Endothelial cell of umbilical vein (primary cell): Measurements from ENCODE around the gene CTDP1. TPM values are rescaled to one million over a fixed set of nuclear protein-coding genes. Genes with fewer than 3 reads are reported as not detected.

ENCODE experiments used
- BruUV-seq: library from RNA; stranded (reverse); fragments of 400-500 nt; replicated peaks from 2 replicates; lab custom pipeline; 2021; lab: Mats Ljungman, UMichigan
- CTCF ChIA-PET: fragments of 300-600, 350-600 bp; sonication (Branson Sonifier 250); formaldehyde crosslinking; loops from one replicate; lab custom pipeline; 2021; ENCODE audit warnings: antibody characterized with exemption, inconsistent platforms; lab: Charles Lee
- POLR2A ChIA-PET: fragments of 300-600, 350-600 bp; sonication (Branson Sonifier 250); formaldehyde crosslinking; loops from one replicate; lab custom pipeline; 2021; ENCODE audit warnings: antibody characterized with exemption, inconsistent platforms; lab: Charles Lee
- DNase-seq: peaks from one replicate; pipeline ENCODE4 v3.0.0-alpha.2; 2011; ENCODE audit warnings: low read depth, low spot score
- FAIRE-seq: peaks from 2 replicates; lab custom pipeline; 2011; peaks lifted over from hg19 to GRCh38; lab: Jason Lieb, UNC
- H2AFZ ChIP-seq: 2 replicates; pipeline ENCODE4 v1.6.0; 2012; ENCODE audit warnings: low read depth, low read length, control low read depth, inconsistent platforms
- H3K27ac ChIP-seq: 2 replicates; pipeline ENCODE4 v1.5.1; 2011; ENCODE audit warnings: low read depth, mild to moderate bottlenecking, control low read depth, low read length, moderate library complexity; ENCODE audit not compliant: insufficient read depth
- H3K27me3 ChIP-seq, 2 experiments: 2 replicates each; pipeline versions ENCODE4 v1.6.0 to v1.6.1; 2011; ENCODE audit warnings: low read length in 2 of 2, mixed read lengths in 1 of 2; ENCODE audit not compliant: control insufficient read depth in 2 of 2, insufficient read depth in 2 of 2
- H3K36me3 ChIP-seq, 2 experiments: 2 replicates in 1 of 2; 3 replicates in 1 of 2; pipeline ENCODE4 v1.5.1; 2011; ENCODE audit warnings: low read length in 2 of 2, mild to moderate bottlenecking in 1 of 2, moderate library complexity in 1 of 2; ENCODE audit not compliant: control insufficient read depth in 2 of 2, insufficient read depth in 2 of 2; ENCODE audit errors: extremely low read depth in 1 of 2
- H3K4me1 ChIP-seq: 3 replicates; pipeline ENCODE4 v1.5.1; 2011; ENCODE audit warnings: mild to moderate bottlenecking, low read length; ENCODE audit not compliant: control insufficient read depth, insufficient read depth; ENCODE audit errors: extremely low read depth
- H3K4me2 ChIP-seq: 2 replicates; pipeline ENCODE4 v1.6.1; 2011; ENCODE audit warnings: low read length, control low read depth, mixed read lengths; ENCODE audit not compliant: insufficient read depth
- H3K4me3 ChIP-seq, 3 experiments: fragments of 200-600 bp in 1 of 3; sonication (generic), shearing (Covaris generic) in 1 of 3; replicated peaks in 1 of 3; 2 replicates each; pipeline ENCODE4 v1.5.1; 2011 to 2016; ENCODE audit warnings: control low read depth in 3 of 3, low read length in 3 of 3, mild to moderate bottlenecking in 2 of 3, inconsistent platforms in 1 of 3, low read depth in 1 of 3, moderate library complexity in 1 of 3; ENCODE audit not compliant: insufficient read depth in 1 of 3
- H3K79me2 ChIP-seq: 2 replicates; pipeline ENCODE4 v1.6.0; 2012; ENCODE audit warnings: low read length, inconsistent platforms; ENCODE audit not compliant: control insufficient read depth, insufficient read depth
- H3K9ac ChIP-seq: replicated peaks from 2 replicates; pipeline ENCODE3; 2011; ENCODE audit warnings: low read length, control low read depth; ENCODE audit not compliant: insufficient read depth; ENCODE audit errors: extremely low read depth
- H3K9me1 ChIP-seq: replicated peaks from 3 replicates; pipeline ENCODE4 v1.6.0; 2011; ENCODE audit warnings: mild to moderate bottlenecking, low read length; ENCODE audit not compliant: control insufficient read depth, insufficient read depth; ENCODE audit errors: extremely low read depth
- H3K9me3 ChIP-seq: replicated peaks from 2 replicates; pipeline ENCODE4 v1.5.1; 2012; ENCODE audit warnings: low read length, inconsistent platforms; ENCODE audit not compliant: control insufficient read depth, insufficient read depth
- H4K20me1 ChIP-seq: replicated peaks from 2 replicates; pipeline ENCODE3; 2011; ENCODE audit warnings: mild to moderate bottlenecking, low read length; ENCODE audit not compliant: control insufficient read depth, insufficient read depth; ENCODE audit errors: extremely low read depth
- GATA2 ChIP-seq: IDR thresholded peaks from 2 replicates; pipeline ENCODE4 v1.7.0; 2011; ENCODE audit warnings: low read depth, mild to moderate bottlenecking, moderate library complexity, mixed read lengths, low read length; ENCODE audit not compliant: insufficient read length, insufficient read depth
- JUN ChIP-seq: IDR thresholded peaks from 2 replicates; pipeline ENCODE4 v1.6.1; 2011; ENCODE audit warnings: borderline replicate concordance, low read depth; ENCODE audit not compliant: insufficient read length, insufficient read depth
- MYC ChIP-seq: IDR thresholded peaks from one replicate; pipeline ENCODE4 v1.6.1; 2011; ENCODE audit warnings: mild to moderate bottlenecking, low read depth, low read length
- POLR2A ChIP-seq: IDR thresholded peaks from 2 replicates; pipeline ENCODE4 v1.6.1; 2012; ENCODE audit warnings: low read depth, mild to moderate bottlenecking, control low read depth, low read length
- dilution Hi-C: fragments of 300-500 bp; cut with MboI; formaldehyde crosslinking; loops from one replicate; pipeline ENCODE4 v1.15.0; 2019; ENCODE audit warnings: low sequenced_read_pairs; ENCODE audit not compliant: extremely low pct_ligation_motif_present
- intact Hi-C: fragments of 100-400 bp; cut with micrococcal nuclease; formaldehyde crosslinking; loops from one replicate; pipeline ENCODE4 v1.10.0; 2022
- polyA plus RNA-seq, 4 experiments: library from polyadenylated mRNA; depleted of rRNA in 3 of 4; stranded (reverse) in 3 of 4; unstranded in 1 of 4; fragments of >200 nt; gene quantifications; 2 replicates each; pipeline versions ENCODE4 v1.2.1 to v1.2.3, GENCODE V29; 2011 to 2012; ENCODE audit warnings: missing spikeins in 1 of 4
- total RNA-seq: library from RNA; stranded (reverse); gene quantifications from 2 replicates; pipeline ENCODE4 v1.2.3, GENCODE V29; 2021
- TF ChIP-seq, protein P1 (sequence below), 2 donors: IDR thresholded peaks; 1 replicate in 1 of 2; 2 replicates in 1 of 2; pipeline ENCODE4 v1.5.1; 2011; ENCODE audit warnings: low read length in 2 of 2, mild to moderate bottlenecking in 2 of 2, moderate library complexity in 2 of 2, control low read depth in 1 of 2, inconsistent platforms in 1 of 2, low read depth in 1 of 2; ENCODE audit not compliant: insufficient read depth in 1 of 2; ENCODE audit errors: extremely low read depth in 1 of 2
- TF ChIP-seq, protein P2 (sequence below): IDR thresholded peaks from 2 replicates; pipeline ENCODE4 v1.6.1; 2011; ENCODE audit not compliant: insufficient read depth, insufficient read length

The CTDP1 gene
- total and polyA plus RNA-seq, 2 donors (not counting 3 experiments of a cell fraction or from before 2014, with no cell fraction given), result 15.3 to 27.6 TPM

DNA sequence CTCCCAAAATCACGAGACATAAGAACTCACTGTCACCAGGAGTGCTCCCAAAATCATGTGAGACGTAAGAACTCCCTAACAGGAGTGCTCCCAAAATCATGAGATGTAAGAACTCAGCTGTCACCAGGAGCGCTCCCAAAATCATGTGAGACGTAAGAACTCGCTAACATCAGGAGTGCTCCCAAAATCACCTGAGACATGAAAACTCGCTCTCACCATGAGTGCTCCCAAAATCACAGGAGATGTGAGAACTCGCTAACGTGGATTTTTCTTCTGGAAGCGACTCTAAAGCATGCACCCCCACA is 53.1 kb downstream of the CTDP1 start:
- Histone ChIP-seq H4K20me1 (no peaks in the 10 kb centered on the region), H3K4me1 (no peaks in the 10 kb centered on the region), H3K9me1 (no peaks in the 10 kb centered on the region), H2AFZ (no peak overlapping the region), H3K79me2 (no peaks in the 10 kb centered on the region), H3K9me3 (no peaks in the 10 kb centered on the region), H3K4me3 (no peak overlapping the region), H3K27me3 (no peaks in the 10 kb centered on the region), H3K9ac (no peak overlapping the region), H3K4me2 (no peak overlapping the region), H3K27ac (no peak overlapping the region), H3K36me3 (peaks cover 5 to 27% of the 10 kb centered on the region in 2 experiments)
- no TSS peak for BruUV-seq
- intact Hi-C loops, result no loop called here
- dilution Hi-C loops, result no loop called here
- ChIA-PET CTCF (no interaction called here), POLR2A (no interaction called here)
- TF ChIP-seq JUN, result no peak
- TF ChIP-seq, protein P1, sequence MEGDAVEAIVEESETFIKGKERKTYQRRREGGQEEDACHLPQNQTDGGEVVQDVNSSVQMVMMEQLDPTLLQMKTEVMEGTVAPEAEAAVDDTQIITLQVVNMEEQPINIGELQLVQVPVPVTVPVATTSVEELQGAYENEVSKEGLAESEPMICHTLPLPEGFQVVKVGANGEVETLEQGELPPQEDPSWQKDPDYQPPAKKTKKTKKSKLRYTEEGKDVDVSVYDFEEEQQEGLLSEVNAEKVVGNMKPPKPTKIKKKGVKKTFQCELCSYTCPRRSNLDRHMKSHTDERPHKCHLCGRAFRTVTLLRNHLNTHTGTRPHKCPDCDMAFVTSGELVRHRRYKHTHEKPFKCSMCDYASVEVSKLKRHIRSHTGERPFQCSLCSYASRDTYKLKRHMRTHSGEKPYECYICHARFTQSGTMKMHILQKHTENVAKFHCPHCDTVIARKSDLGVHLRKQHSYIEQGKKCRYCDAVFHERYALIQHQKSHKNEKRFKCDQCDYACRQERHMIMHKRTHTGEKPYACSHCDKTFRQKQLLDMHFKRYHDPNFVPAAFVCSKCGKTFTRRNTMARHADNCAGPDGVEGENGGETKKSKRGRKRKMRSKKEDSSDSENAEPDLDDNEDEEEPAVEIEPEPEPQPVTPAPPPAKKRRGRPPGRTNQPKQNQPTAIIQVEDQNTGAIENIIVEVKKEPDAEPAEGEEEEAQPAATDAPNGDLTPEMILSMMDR (IDR thresholded peaks at IDR 0.05; ENCODE audit: extremely low read depth in 1 of 2, insufficient read depth in 1 of 2, low read depth in 1 of 2, low read length in 2 of 2), result no peak
- TF ChIP-seq GATA2, result no peak
- TF ChIP-seq, protein P2, sequence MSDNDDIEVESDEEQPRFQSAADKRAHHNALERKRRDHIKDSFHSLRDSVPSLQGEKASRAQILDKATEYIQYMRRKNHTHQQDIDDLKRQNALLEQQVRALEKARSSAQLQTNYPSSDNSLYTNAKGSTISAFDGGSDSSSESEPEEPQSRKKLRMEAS, result no peak
- TF ChIP-seq MYC, result no peak
- no peak for DNase-seq
- no peak for FAIRE-seq

DNA sequence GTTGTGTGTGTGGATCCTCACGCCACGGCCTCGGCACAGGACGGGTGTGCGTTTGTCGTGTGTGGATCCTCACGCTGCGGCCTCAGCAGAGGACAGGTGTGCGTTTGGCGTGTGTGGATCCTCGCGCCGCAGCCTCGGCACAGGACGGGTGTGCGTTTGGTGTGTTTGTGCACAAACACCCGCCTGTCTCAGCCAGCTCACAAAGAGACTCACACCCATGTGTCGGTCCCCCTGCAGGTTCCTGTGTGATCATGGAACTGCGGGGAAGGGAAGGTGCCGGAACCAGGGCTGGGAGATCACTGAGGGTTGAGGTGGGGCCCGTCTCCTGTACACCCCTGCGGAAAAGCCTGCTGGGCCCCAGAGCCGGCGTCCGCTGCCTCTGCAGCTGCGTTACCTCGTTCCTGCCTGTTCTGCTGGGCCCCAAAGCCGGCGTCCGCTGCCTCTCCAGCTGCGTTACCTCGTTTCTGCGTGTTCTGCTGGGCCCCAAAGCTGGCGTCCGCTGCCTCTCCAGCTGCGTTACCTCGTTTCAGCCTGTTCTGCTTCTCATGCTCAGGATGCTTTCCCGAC is 53.6 kb downstream of the CTDP1 start:
- TF ChIP-seq POLR2A, result no peak

More for the DNA sequence above, 53.6 kb downstream of the CTDP1 start:
- Histone ChIP-seq H3K27ac (no peak overlapping the region), H4K20me1 (no peaks in the 10 kb centered on the region), H3K9me3 (no peaks in the 10 kb centered on the region), H3K4me1 (no peaks in the 10 kb centered on the region), H2AFZ (no peak overlapping the region), H3K4me3 (no peak overlapping the region), H3K79me2 (no peaks in the 10 kb centered on the region), H3K4me2 (no peak overlapping the region), H3K27me3 (no peaks in the 10 kb centered on the region), H3K9ac (no peak overlapping the region), H3K9me1 (no peaks in the 10 kb centered on the region), H3K36me3 (peaks cover 5 to 27% of the 10 kb centered on the region in 2 experiments)
- CTCF ChIA-PET, result no interaction called here
- no TSS peak for BruUV-seq
- dilution Hi-C loops (no loop called here), intact Hi-C loops (no loop called here)
- DNase-seq, result no peak
- FAIRE-seq, result no peak
- POLR2A ChIA-PET, result no interaction called here
